KBM-7 (cell line): Measurements from ENCODE around the gene SMC3.
"Not testable (repeated sequence)": the region's sequence is repeated elsewhere in the genome, so short reads cannot be mapped to it uniquely, and the experiment has no call there.

ENCODE experiments used
- DNase-seq: peaks from one replicate; pipeline ENCODE4 v3.0.0-alpha.2; 2015
- in situ Hi-C: fragments of 300-500 bp; cut with MboI; formaldehyde crosslinking; loops from 2 replicates; pipeline ENCODE4 v1.14.3; 2020; ENCODE audit warnings: low sequenced_read_pairs, low pct_unique_long_range_greater_than_20kb, mixed read lengths

Gene SMC3

GRCh38 chr10:110613996-110614495 is 46.6 kb downstream of the SMC3 start:
- DNase-seq: no peak
- in situ Hi-C loops: no loop called here

DNA sequence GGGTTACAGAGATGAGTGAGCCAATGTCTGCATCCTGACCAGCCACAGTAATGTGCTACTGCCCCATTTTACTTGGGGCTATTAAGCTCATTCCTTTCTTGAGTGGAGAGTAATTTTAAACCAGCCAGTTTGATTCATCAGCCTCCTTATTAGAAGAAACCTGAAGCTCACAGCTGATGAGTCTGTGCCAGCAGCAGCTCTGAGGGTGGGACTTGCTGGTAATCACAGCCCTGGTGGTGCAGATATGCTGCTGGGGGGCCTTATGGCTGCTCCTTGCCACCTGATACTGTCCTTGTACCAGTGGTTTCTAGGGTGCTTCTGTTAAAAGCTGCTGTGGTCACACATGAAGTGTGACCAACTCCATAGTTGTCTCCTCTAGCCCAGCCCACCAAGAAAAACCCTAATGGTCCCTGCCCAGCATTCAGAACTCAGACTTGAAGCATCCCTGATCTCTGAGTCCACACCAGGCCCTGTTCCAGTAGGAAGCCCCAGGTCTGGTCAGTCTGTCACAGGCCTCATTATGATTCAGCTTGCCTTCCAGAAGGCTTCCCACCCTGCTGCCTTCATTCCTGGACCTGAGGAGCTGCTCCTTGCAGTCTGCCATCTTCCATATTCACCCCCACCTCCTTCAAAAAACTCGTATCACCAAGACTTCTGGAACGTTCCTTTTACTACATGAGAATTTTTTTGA is 47.7 kb downstream of the SMC3 start:
- DNase-seq: no peak
- in situ Hi-C loops: no loop called here

- in situ Hi-C loops: no loop called here
Observed at GRCh38 chr10:110616493-110617033, 49.1 kb downstream of the SMC3 start.

GRCh38 chr10:110617425-110618229 is 50.1 kb downstream of the SMC3 start:
- in situ Hi-C loops: no loop called here
- DNase-seq: no peak

More at GRCh38 chr10:110616493-110617033, 49.1 kb downstream of the SMC3 start:
- no peak for DNase-seq

DNA sequence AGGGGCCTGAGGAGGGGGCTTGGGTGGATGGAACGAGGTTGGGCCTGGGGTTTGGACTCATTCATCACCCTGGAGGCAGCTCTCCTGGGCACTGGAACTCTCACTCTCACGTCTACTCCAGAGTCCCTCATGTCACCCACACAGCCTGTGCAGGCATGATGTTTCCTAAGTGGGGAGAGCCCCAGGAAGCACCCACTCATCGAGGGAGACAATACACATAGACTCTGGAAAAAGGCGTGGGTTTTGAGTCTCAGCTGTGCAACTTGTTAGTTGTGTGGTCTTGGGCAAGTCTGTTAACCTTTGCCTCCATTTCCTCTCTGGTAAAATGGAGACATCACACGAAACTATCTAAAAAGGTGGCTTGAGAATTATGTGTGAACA is 50.7 kb downstream of the SMC3 start:
- DNase-seq: no peak
- in situ Hi-C loops: no loop called here

GRCh38 chr10:110619514-110620397 is 52.3 kb downstream of the SMC3 start:
- in situ Hi-C loops: no loop called here
- DNase-seq: no peak

GRCh38 chr10:110620398-110620719 is 52.9 kb downstream of the SMC3 start:
- in situ Hi-C loops: no loop called here
- DNase-seq: no peak

- in situ Hi-C loops, DNase-seq: not testable (repeated sequence)
Observed at GRCh38 chr10:110623316-110623715, 55.8 kb downstream of the SMC3 start.

DNA sequence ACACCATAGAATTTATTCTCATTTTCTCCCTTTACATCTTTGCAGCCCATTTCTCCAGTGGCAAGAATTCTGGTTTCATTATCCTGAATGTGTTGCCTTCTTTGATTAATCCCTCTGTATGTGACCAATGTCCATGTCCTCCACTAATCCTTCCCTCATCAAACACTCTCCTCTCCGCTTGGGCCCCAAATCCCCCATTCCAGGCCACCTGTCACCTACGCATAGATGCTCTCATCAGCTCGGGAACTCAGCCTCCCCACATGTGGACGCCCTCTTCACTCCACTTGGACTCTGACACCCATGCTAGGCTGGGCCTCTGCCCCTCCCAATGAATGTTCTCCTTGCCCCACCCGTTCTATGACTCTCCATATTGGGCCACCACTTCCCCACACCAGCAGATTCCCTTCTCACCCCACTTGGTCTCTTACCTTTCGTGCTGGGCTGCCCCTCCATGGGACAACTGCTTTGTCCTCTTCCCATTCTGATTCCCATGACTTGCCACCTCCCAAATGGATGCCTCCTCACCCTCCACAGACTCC is 57.9 kb downstream of the SMC3 start:
- in situ Hi-C loops: no loop called here
- DNase-seq: no peak

DNA sequence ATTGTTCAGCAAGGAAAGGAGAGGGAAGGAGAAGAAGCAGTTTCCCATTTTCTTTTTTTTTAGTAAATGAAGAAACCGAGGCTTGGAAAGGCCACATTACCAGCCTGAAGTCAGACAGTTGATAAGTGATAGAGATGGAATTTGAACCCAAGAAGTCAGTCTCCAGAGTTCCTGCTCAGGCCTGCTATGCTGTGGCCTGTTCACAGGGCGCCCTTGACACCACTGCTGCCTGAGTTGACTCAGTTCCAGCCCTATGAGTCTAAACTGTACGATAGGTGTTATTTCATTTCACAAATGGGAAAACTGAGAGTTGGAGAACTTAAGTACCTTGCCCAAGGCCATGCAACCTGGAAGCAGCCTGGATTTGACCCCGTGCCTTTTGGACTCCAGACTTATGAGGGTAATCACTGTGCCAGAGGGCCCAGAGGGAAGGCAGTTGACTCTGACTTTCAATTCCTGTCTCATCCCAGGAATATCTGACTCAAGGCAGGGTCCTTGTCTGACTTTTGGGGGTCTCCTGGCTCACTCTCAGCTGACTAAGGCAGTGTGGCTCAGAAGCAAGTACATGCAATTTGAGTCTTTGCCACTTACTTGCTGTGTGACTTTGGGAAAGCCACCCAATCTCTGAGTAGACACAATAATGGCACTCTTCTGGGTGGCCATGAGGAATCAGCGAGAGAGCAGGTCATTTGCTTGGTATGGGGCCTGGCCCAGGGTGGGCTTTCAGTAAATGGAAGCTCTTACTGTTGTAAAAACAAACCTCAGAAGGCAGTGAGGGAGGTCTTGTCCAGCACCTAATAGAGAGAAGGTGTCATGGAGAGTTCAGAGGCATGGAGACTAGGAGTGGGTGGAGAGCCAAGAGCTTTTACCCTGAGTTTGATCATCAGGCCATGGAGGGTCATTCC is 58.7 kb downstream of the SMC3 start:
- no peak for DNase-seq
- in situ Hi-C loops: no loop called here

- no peak for DNase-seq
- in situ Hi-C loops: no loop called here
Observed at GRCh38 chr10:110628161-110628560, 60.7 kb downstream of the SMC3 start.

DNA sequence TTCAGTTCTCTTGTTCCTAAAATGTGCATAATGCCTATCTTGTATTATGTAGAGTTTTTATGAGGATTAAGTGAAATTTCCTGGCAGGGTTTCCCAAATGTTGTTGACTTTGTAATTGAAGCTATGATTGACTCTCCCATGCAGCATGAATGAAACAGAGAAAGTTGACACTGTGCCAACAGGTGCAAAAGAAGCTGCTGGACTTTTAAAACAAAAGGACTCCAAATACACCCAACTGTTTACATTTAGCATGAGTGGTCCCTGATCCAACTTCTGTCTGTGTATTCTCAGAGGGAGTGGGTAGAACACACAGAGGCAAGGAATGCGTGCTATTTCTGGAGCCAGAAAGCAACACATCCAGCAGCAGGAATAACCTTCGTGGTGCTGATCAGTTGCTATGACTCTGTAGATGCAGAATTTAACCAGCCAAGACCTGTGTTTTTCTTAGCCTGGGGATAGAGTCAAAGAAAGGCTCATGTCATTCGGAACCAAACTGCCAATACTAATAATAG is 62.2 kb downstream of the SMC3 start:
- in situ Hi-C loops: no loop called here
- no peak for DNase-seq

DNA sequence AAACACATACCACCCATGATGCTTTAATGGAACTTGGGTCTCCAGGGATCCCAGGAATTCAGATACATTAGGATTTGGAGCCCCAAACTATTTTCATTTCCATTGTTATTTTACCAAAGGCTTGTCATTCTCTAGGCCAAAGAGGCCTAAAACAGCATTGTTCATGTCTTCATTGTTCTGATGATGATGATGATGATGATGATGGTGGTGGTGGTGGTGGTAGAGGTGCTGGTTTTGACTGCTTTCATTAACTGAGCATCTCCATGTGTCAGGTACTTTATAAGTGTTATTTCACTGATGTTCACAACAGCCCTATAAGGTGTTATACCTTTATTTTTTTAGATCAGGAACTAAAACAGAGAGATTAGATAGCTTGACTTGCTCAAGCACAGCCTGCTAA is 64.4 kb downstream of the SMC3 start:
- in situ Hi-C loops: no loop called here

GRCh38 chr10:110632591-110633215 is 65.2 kb downstream of the SMC3 start:
- in situ Hi-C loops: no loop called here
- no peak for DNase-seq

More for the DNA sequence above, 64.4 kb downstream of the SMC3 start:
- DNase-seq: no peak

GRCh38 chr10:110634527-110635209 is 67.2 kb downstream of the SMC3 start:
- in situ Hi-C loops: no loop called here
- no peak for DNase-seq

DNA sequence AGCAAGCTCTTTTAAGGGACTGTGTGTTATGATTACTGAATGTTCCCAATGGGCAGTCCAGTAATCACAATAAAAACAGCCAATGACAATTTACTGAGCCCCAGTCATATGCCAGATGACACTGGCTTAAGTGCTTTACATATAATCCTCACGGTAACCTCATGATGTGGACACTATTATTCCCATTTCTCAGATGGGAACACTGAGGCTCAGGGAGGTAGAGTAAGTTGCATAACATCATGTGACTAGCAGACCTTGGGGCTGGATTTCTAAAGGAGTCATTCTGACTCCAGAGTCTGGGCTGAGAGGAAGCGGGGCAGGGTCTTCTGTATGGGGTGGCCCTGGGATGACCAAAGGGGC is 69.1 kb downstream of the SMC3 start:
- in situ Hi-C loops: no loop called here
- no peak for DNase-seq

- no peak for DNase-seq
- in situ Hi-C loops: no loop called here
Observed at GRCh38 chr10:110636932-110637557, 69.5 kb downstream of the SMC3 start.
